Activated CD4-positive, alpha-beta T cell treated with anti-CD3 and anti-CD28 coated beads for 36 hours (primary cell): ENCODE results near the gene MRGPRE. TPM values are rescaled to one million over a fixed set of nuclear protein-coding genes. Genes with fewer than 3 reads are reported as not detected.

ENCODE experiments used
- ATAC-seq: fragments of 200-7000 bp; cut with Tn5 transposase; one replicate; pipeline ENCODE4 v1.10.0; 2021; ENCODE audit warnings: mild to moderate bottlenecking, moderate library complexity
- CTCF ChIA-PET: fragments of 350-600 bp; sonication (Branson Sonifier 250); formaldehyde crosslinking; loops from one replicate; lab custom pipeline; 2021; ENCODE audit warnings: antibody characterized with exemption; lab: Charles Lee
- POLR2A ChIA-PET: fragments of 350-600 bp; sonication (Branson Sonifier 250); formaldehyde crosslinking; loops from one replicate; lab custom pipeline; 2021; ENCODE audit warnings: antibody characterized with exemption, inconsistent platforms; lab: Charles Lee
- DNase-seq: peaks from one replicate; pipeline ENCODE4 v3.0.0-alpha.2; 2020
- H3K27ac Mint-ChIP-seq: one replicate; pipeline ENCODE4 v1.8.0; 2021; ENCODE audit warnings: mixed read lengths
- H3K27me3 Mint-ChIP-seq: one replicate; pipeline ENCODE4 v1.8.0; 2021; ENCODE audit warnings: mixed read lengths
- H3K36me3 Mint-ChIP-seq: one replicate; pipeline ENCODE4 v1.8.0; 2021; ENCODE audit warnings: low read depth, mixed read lengths
- H3K4me1 Mint-ChIP-seq: one replicate; pipeline ENCODE4 v1.8.0; 2021; ENCODE audit warnings: mixed read lengths
- H3K4me3 Mint-ChIP-seq: one replicate; pipeline ENCODE4 v1.8.0; 2021; ENCODE audit warnings: mild to moderate bottlenecking, moderate library complexity, mixed read lengths
- H3K9me3 Mint-ChIP-seq: one replicate; pipeline ENCODE4 v1.8.0; 2021; ENCODE audit warnings: low read depth, mixed read lengths
- intact Hi-C, 2 experiments: fragments of 100-400 bp; cut with DNase I in 1 of 2; cut with micrococcal nuclease in 1 of 2; formaldehyde crosslinking; loops; one replicate each; pipeline versions ENCODE4 v1.14.2 to v1.15.1; 2022 to 2024; cut with DNase I, micrococcal nuclease
- total RNA-seq, 2 experiments: library from RNA; stranded (reverse); gene quantifications; one replicate each; pipeline ENCODE4 v1.2.3, GENCODE V29; 2021

Gene MRGPRE
- total RNA-seq, 2 experiments from 2014 or later: not detected

DNA sequence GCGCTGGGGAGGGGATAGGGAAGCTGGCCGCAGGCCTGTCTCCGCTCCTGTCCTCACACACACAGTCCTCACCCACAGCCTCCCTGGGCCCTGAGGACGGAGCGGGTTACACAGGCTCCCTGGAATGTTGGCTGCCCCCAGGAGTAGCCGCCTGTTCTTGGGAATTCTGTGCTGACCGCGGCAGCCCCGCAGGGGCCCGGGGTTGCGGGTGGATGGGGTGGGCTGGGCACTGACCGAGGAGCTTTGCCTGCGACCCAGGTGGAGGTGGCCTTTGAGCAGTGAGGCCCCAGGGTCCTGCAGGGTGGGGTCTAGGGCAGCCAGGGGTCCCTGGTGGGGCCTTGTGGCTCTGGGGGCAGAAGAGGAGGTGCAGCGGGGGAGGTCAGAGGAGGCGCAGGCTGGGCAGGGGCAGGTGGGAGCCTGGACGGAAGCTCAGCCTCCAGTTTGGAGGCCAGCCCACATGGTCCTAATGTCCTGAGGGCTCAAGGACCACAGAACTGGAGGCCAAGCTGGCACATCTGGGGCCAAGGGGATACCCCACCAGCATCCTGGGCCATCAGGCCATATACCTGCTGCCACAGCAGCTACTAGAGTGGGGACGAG is 7.0 kb downstream of the MRGPRE start:
- CTCF ChIA-PET: interaction anchor here (1.0 to 1.1 kb wide), 2 partner anchors 11 to 135 kb away, joined by 3 to 4 read pairs; no protein-coding TSS in a partner anchor

DNA sequence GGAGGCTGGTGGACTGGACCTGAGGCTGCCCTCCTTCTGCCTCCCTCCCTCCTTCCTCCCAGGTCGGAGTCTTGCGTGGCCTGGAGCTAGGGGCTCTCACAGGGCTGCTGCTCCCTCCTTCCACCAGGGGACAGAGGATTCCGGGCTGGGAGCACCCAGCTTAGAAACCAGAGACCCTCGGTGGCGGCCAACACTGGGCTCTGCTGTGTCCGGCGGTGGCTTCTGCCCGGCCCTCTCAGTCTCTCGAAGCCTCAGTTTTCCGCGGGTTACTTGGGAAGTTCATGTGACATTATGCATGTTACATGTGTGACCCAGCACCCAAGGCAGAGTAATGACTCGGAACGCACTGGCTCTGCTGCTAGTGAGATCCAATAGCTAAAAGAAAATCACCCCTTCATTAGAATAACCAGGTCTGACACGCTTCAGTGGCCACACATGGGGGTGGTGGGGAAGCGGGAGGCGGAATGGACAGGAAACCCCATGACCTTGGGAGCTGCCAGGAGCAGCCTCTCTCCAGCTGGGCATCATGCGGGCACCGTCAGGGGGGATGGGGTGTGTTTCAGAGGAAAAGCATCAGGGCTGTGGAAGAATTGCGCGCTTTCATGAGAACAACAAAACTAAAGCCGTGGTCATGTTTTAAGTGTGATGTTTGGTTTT is 7.7 kb downstream of the MRGPRE start:
- H3K27me3 Mint-ChIP-seq: no peaks in the 10 kb centered on the region
- H3K36me3 Mint-ChIP-seq: no peaks in the 10 kb centered on the region
- CTCF ChIA-PET: interaction anchor here (0.8 to 1.1 kb wide), 3 partner anchors 11 to 336 kb away, joined by 3 to 4 read pairs (median 3); no protein-coding TSS in a partner anchor
- H3K9me3 Mint-ChIP-seq: no peaks in the 10 kb centered on the region
- H3K27ac Mint-ChIP-seq: no peak overlapping the region
- intact Hi-C loops: loop anchor here in 1 of 2 experiments (5.0 kb wide), 1 partner anchor 57 kb away; the partner anchor contains the start of gene OSBPL5
- peaks cover 9% of the 10 kb centered on the region for H3K4me1 Mint-ChIP-seq
- no peak overlapping the region for H3K4me3 Mint-ChIP-seq
- DNase-seq: no peak
- no peak for ATAC-seq
- POLR2A ChIA-PET: interaction anchor here (0.5 kb wide), 1 partner anchor 465 kb away, joined by 3 read pairs; no protein-coding TSS in a partner anchor

More for the DNA sequence above, 7.0 kb downstream of the MRGPRE start:
- intact Hi-C loops: no loop called here
- H3K9me3 Mint-ChIP-seq: no peaks in the 10 kb centered on the region
- POLR2A ChIA-PET: no interaction called here
- DNase-seq: no peak
- no peaks in the 10 kb centered on the region for H3K36me3 Mint-ChIP-seq
- H3K27ac Mint-ChIP-seq: no peak overlapping the region
- H3K4me3 Mint-ChIP-seq: no peak overlapping the region
- peaks cover 9% of the 10 kb centered on the region for H3K4me1 Mint-ChIP-seq
- H3K27me3 Mint-ChIP-seq: no peaks in the 10 kb centered on the region
- no peak for ATAC-seq

DNA sequence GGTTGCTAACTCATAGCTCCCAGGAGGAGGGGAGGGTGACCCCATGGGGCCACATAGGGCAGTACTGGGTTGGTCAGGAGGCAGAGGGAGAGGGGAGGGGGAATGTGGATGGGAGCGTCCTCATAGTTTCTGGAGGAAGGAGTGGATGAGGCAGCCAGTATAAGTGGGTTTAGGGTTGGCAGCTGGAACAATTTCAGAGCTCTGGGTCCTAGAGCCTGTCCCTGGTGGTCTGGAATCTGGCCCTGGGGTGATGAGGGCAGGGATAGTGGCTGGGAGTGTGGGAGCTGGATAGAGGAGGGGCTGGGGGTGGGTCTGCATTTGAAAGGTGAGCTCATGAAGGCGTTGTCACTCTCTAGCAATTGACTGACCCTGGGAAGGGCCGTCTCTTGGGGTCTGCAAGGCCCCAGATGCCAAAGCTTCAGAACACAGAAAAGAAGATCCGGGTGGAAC is 8.3 kb downstream of the MRGPRE start:
- H3K27ac Mint-ChIP-seq: no peak overlapping the region
- no peak overlapping the region for H3K4me3 Mint-ChIP-seq
- H3K27me3 Mint-ChIP-seq: no peaks in the 10 kb centered on the region
- H3K4me1 Mint-ChIP-seq: peaks cover 9% of the 10 kb centered on the region
- CTCF ChIA-PET: interaction anchor here (0.8 to 1.1 kb wide), 2 partner anchors 133 to 336 kb away, joined by 3 read pairs; no protein-coding TSS in a partner anchor
- intact Hi-C loops: loop anchor here in 1 of 2 experiments (5.0 kb wide), 1 partner anchor 57 kb away; the partner anchor contains the start of gene OSBPL5
- DNase-seq: no peak
- H3K9me3 Mint-ChIP-seq: no peaks in the 10 kb centered on the region
- no peak for ATAC-seq
- no peaks in the 10 kb centered on the region for H3K36me3 Mint-ChIP-seq
- POLR2A ChIA-PET: interaction anchor here (0.5 kb wide), 1 partner anchor 465 kb away, joined by 3 read pairs; no protein-coding TSS in a partner anchor

DNA sequence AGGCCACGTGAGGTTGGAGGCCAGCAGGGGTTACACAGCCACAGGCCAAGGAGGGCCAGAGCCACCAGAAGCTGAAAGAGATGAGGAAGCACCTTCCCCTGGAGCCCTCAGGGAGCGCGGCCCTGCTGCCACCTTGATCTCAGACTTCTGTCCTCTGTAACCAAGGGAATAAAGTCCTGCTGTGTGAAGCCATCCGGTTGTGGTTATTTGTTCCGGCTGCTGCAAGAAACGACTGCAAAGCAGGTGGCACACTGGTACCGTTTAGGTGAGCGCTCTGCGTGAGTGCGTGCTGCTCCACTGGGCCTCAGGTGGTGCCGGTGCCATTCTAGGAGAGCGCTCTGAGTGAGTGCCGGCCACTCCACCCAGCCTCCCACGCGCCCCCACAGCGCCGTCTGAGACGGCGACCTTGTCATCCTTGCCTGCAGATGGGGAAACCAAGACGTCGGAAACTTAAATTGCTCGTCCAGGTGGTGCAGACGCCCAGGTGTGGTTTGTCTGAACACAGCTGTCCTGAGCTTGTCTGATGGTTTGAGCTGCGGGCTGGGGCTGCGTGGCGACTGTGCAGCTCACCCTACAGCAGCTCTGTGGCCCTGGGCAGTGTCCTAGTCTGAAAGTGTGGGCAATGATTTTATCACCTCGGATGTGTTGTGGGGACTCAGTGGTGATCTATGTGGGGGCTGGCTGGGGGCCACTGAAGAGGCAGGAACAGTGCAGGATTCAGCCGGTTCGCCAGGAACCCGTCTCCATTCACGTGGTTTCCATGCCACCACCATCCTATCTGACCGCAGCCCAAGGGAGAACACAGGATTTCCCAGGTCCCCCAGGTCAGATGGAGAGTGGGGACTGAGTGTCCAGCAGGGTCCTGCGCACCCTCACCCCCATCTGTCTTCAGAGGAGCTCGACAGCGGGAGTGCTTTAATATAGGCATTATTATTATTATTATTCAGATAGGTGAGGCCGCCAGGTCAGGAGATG is 9.0 kb downstream of the MRGPRE start:
- peak; percentile 51 for ATAC-seq
- H3K27ac Mint-ChIP-seq: no peak overlapping the region
- H3K9me3 Mint-ChIP-seq: no peaks in the 10 kb centered on the region
- intact Hi-C loops: loop anchor here in 1 of 2 experiments (5.0 kb wide), 1 partner anchor 56 kb away; the partner anchor contains the start of gene OSBPL5
- POLR2A ChIA-PET: no interaction called here
- H3K4me1 Mint-ChIP-seq: peaks cover 9% of the 10 kb centered on the region
- H3K4me3 Mint-ChIP-seq: no peak overlapping the region
- H3K27me3 Mint-ChIP-seq: no peaks in the 10 kb centered on the region
- DNase-seq: peak; percentile 35
- CTCF ChIA-PET: no interaction called here
- no peaks in the 10 kb centered on the region for H3K36me3 Mint-ChIP-seq

DNA sequence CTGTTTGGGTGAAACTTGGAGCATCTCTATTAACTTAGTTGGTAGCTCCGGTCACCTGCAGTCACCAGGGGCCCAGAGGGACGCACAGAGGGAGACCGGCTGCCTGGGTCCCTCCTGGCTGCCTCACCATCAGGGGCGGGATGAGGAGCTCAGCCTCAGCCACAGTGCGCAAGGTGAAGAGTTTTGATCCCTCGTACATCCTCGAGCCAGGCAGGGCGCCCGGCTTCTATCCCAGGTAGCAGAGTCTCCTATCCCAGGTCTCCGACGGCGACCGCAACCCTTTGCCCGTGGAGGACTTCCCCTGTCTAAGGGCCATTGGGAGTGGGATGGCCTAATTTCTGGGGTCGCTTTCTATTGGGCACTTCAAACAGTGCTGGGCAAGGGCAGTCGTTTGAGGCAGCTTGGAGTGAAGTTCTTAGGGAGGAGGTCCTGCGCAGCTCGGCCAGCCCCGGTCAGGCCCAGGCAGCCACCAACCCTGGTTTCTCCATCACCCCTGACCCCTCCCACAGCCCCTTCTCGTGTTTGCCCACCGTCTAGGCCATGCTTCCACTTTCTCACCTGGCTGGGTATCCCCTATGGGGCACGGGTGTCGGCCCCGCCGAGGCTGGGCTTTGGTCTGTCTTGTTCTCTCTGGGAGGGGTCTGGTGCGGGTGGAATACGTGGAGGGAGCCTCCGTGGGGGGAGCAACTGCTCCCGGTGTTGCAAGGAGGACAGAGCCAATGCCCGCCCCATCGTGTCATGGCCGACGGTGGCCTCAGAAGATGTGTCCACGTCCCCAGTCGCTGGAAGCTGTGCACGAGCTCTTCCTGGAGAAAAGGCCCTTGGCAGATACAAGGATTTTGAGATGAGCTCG is 10.0 kb downstream of the MRGPRE start:
- Mint-ChIP-seq H3K9me3 (no peaks in the 10 kb centered on the region), H3K4me1 (peaks cover 9% of the 10 kb centered on the region), H3K4me3 (no peak overlapping the region), H3K27ac (no peak overlapping the region), H3K27me3 (no peaks in the 10 kb centered on the region), H3K36me3 (no peaks in the 10 kb centered on the region)
- ATAC-seq: no peak
- intact Hi-C loops: loop anchor here in 1 of 2 experiments (5.0 kb wide), 1 partner anchor 55 kb away; the partner anchor contains the start of gene OSBPL5
- DNase-seq: no peak
- CTCF ChIA-PET: no interaction called here
- POLR2A ChIA-PET: no interaction called here

DNA sequence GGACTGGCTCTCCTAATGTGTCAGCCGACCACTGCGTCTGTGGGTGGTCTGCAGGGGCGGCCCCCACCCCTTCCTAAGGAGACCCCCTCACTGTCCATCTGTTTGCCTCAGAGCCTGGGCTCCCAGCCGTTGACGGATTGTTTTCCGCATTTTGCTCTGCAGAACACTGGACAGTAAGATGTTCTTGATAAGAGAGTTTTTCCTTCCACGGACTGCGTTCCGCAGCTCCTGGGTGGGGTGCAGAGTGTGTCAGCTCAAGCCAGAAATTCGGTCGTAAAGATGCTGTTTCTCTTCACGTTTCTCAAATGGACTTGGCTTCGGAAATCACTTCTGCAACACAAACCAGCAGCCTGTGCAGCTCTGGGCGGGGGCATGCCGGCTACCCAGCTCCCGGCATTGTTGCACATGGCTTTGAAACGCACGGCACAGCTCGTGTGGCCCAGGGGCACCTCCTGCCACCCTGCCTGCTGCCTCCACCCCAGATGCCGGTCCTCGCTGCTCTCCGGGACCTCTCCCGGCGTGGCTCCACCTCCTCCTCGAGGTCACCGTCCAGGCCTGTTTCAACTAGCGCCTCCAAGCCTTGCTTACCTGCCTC is 10.7 kb downstream of the MRGPRE start:
- intact Hi-C loops: loop anchor here in 1 of 2 experiments (5.0 kb wide), 1 partner anchor 54 kb away; the partner anchor contains the start of gene OSBPL5
- Mint-ChIP-seq H3K9me3 (no peaks in the 10 kb centered on the region), H3K36me3 (no peaks in the 10 kb centered on the region), H3K27ac (no peak overlapping the region), H3K4me3 (no peak overlapping the region), H3K27me3 (peaks cover 2% of the 10 kb centered on the region), H3K4me1 (peaks cover 12% of the 10 kb centered on the region)
- ChIA-PET CTCF (interaction anchor here (1.2 kb wide), 1 partner anchor 131 kb away, joined by 3 read pairs; no protein-coding TSS in a partner anchor), POLR2A (interaction anchor here (0.6 kb wide), 1 partner anchor 21 kb away, joined by 3 read pairs; no protein-coding TSS in a partner anchor)
- no peak for DNase-seq
- ATAC-seq: no peak

DNA sequence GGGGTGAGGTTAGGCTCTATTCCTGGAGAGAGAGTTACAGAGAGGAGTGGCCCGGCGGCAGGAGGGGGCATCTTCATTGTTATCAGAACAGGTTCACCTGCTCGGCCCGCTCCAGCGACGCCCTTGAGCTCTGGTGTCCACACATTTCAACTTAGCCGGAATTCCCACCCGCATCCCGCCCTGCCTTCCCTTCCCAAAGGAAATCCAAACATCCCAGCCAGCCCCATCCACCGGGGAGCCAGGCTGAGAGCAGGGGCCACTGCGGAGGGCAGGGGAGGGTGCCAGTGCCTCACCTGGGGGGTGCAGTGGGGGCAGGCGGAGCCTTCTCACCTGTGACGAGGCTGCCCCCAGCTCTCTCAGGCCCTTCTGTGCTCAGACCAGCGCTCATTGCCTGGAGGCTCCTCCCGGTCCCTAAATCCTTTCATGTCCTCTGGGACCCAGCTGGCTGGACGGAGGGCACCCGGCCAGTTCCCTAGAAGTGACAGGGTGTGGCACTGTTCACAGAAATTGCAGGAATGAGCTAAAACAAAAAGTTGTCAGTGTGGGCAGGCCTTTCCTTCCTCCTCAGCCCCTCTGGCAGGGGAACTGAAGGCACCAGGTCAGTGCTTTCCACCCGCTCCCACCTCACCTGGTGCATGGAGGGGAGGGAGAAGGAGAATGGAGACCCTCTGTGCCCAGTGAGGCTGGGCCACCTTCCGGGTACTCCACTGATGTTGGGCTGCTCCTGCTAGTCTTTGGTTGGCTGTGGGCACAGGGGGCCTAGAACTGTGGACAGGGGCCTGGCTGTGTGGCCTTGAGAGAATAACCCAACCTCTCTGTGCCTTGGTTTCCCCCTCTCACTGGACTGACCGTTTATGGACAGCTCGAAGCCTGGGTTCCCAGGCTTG is 11.5 kb downstream of the MRGPRE start:
- intact Hi-C loops: loop anchor here in 1 of 2 experiments (5.0 kb wide), 1 partner anchor 53 kb away; the partner anchor contains the start of gene OSBPL5
- Mint-ChIP-seq H3K27me3 (peaks cover 4% of the 10 kb centered on the region), H3K4me3 (no peak overlapping the region), H3K4me1 (peaks cover 12% of the 10 kb centered on the region), H3K9me3 (no peaks in the 10 kb centered on the region), H3K27ac (no peak overlapping the region), H3K36me3 (no peaks in the 10 kb centered on the region)
- ATAC-seq (no peak), DNase-seq (no peak)
- POLR2A ChIA-PET: interaction anchor here (0.6 kb wide), 1 partner anchor 21 kb away, joined by 3 read pairs; no protein-coding TSS in a partner anchor
- CTCF ChIA-PET: interaction anchor here (1.1 to 1.2 kb wide), 2 partner anchors 120 to 130 kb away, joined by 3 read pairs; no protein-coding TSS in a partner anchor

DNA sequence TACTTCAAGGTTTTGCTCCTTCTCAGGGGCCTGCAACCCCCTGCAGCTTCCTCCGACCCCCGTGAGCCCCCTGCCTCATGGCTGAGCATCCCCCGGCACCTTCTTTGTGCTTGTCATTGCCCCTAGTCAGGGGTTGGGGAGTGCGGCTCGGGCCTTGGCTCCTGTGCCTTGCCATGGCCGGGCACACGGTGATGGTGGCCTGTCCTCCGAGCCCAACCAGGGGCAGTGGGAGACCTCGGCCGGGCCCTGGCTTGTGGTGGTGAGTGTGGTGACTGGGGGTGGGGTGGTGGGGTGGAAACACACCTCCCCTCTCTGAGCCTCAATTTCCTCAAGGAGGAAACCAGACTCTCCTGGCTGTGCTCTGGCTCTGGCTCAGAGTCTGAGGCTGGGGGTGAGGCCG is 12.1 kb downstream of the MRGPRE start:
- Mint-ChIP-seq H3K27me3 (peaks cover 5% of the 10 kb centered on the region), H3K4me3 (no peak overlapping the region), H3K36me3 (no peaks in the 10 kb centered on the region), H3K4me1 (peaks cover 12% of the 10 kb centered on the region), H3K27ac (no peak overlapping the region), H3K9me3 (no peaks in the 10 kb centered on the region)
- ATAC-seq (no peak), DNase-seq (no peak)
- POLR2A ChIA-PET: no interaction called here
- intact Hi-C loops: loop anchor here in 1 of 2 experiments (5.0 kb wide), 1 partner anchor 53 kb away; the partner anchor contains the start of gene OSBPL5
- CTCF ChIA-PET: interaction anchor here (0.6 to 1.1 kb wide), 2 partner anchors 121 to 1714 kb away, joined by 3 read pairs; no protein-coding TSS in a partner anchor
